PFSK-1 (cell line): ENCODE results near the gene MKKS.

Source experiments
- FOXP2 ChIP-seq: optimal IDR thresholded peaks from 2 replicates; pipeline ENCODE3; 2011; ENCODE audit warnings: borderline replicate concordance, control low read depth, inconsistent platforms; ENCODE audit not compliant: insufficient read depth; ENCODE audit errors: extremely low read length, extremely low read depth
- POLR2AphosphoS5 ChIP-seq: IDR thresholded peaks from 2 replicates; pipeline ENCODE4 v1.6.1; 2012; ENCODE audit warnings: low read depth, mild to moderate bottlenecking, control low read depth, low read length, moderate library complexity
- REST ChIP-seq, 2 experiments: IDR thresholded peaks; 2 replicates each; pipeline versions ENCODE4 v1.6.1 to v1.8.0; 2011 to 2012; ENCODE audit warnings: low read depth in 2 of 2, low read length in 2 of 2, control low read depth in 1 of 2, inconsistent platforms in 1 of 2, mild to moderate bottlenecking in 1 of 2, moderate library complexity in 1 of 2; ENCODE audit not compliant: insufficient read depth in 1 of 2
- SIN3A ChIP-seq: IDR thresholded peaks from 2 replicates; pipeline ENCODE4 v1.6.1; 2012; ENCODE audit warnings: mild to moderate bottlenecking, low read length, moderate library complexity, borderline replicate concordance; ENCODE audit not compliant: insufficient read depth
- TAF1 ChIP-seq: IDR thresholded peaks from 2 replicates; pipeline ENCODE4 v1.6.1; 2012; ENCODE audit warnings: low read length, control low read depth, borderline replicate concordance; ENCODE audit not compliant: insufficient read depth

GRCh38 chr20:10453241-10453640 lies 19.2 kb upstream of the MKKS start:
- TF ChIP-seq POLR2AphosphoS5: no peak
- TF ChIP-seq SIN3A: no peak
- TF ChIP-seq REST (IDR thresholded peaks at IDR 0.05; ENCODE audit: insufficient read depth in 1 of 2, low read depth in 2 of 2, low read length in 2 of 2): no peak
- no peak for TF ChIP-seq TAF1
- TF ChIP-seq FOXP2: no peak
